ENCODE measurements around the gene BICDL2.

GRCh38 chr16:3004781-3005284, 31.9 kb downstream of the BICDL2 start:
- TF ChIP-seq CTCF (IDR thresholded peaks at IDR 0.05; ENCODE audit: poor library complexity, severe bottlenecking) (no peak), EP300 (conservative IDR thresholded peaks at IDR 0.05; ENCODE audit: poor library complexity, severe bottlenecking) (no peak), SMC3 (conservative IDR thresholded peaks at IDR 0.05; ENCODE audit: poor library complexity) (no peak), MXI1 (conservative IDR thresholded peaks at IDR 0.05; ENCODE audit: poor library complexity, severe bottlenecking) (no peak)
